ENCODE results near the gene BCAS4.

GRCh38 chr20:50837532-50838321 is 42.9 kb downstream of the BCAS4 start:
- TF ChIP-seq CTCF (conservative IDR thresholded peaks at IDR 0.05): no peak
- no peak for TF ChIP-seq EZH2 (IDR thresholded peaks at IDR 0.05; ENCODE audit: low read depth)

All from PC-9 (cell line).